HCT116 (cell line): ENCODE measurements around the gene CABLES1. TPM values are rescaled to one million over a fixed set of nuclear protein-coding genes. Genes with fewer than 3 reads are reported as not detected.

ENCODE experiments used
- ATAC-seq: fragments of 200-7000 bp; cut with Tn5 transposase; 2 replicates; pipeline ENCODE4 v1.9.1; 2020; ENCODE audit warnings: mild to moderate bottlenecking, moderate library complexity
- BruUV-seq: library from RNA; stranded (reverse); fragments of 400-500 nt; replicated peaks from 2 replicates; lab custom pipeline; 2021; lab: Mats Ljungman, UMichigan
- CTCF ChIA-PET: fragments of 300-600 bp; sonication (Branson Sonifier 250); formaldehyde crosslinking; loops from one replicate; lab custom pipeline; 2021; ENCODE audit warnings: antibody characterized with exemption; lab: Charles Lee
- POLR2A ChIA-PET: fragments of 300-600, 350-600 bp; sonication (Branson Sonifier 250); formaldehyde crosslinking; loops from one replicate; lab custom pipeline; 2021; ENCODE audit warnings: antibody characterized with exemption; lab: Charles Lee
- RAD21 ChIA-PET, 2 experiments: fragments of 300-600 bp; sonication (Branson Sonifier 250); formaldehyde crosslinking; loops; one replicate each; lab custom pipeline; 2023; ENCODE audit warnings: low total read pairs in 2 of 2; ENCODE audit not compliant: uncharacterized antibody in 2 of 2, unreplicated experiment in 2 of 2, low non-redundant PET in 1 of 2; lab: Charles Lee
- DNase-seq: peaks from one replicate; pipeline ENCODE4 v3.0.0-alpha.2; 2010; ENCODE audit warnings: low read depth, low spot score
- H2AFZ ChIP-seq: fragments of 200-600 bp; shearing (Covaris generic), sonication (generic); 2 replicates; pipeline ENCODE4 v1.6.1; 2017; ENCODE audit warnings: low read depth, mixed run types, mixed read lengths, antibody characterized with exemption, low read length; ENCODE audit not compliant: poor library complexity, severe bottlenecking
- H3K27ac ChIP-seq: 2 replicates; pipeline ENCODE4 v1.5.1; 2012; ENCODE audit warnings: low read depth, low read length
- H3K27me3 ChIP-seq: fragments of 200-600 bp; sonication (generic); 2 replicates; pipeline ENCODE4 v1.6.1; 2016; ENCODE audit warnings: mixed run types, low read length, mixed read lengths; ENCODE audit not compliant: insufficient read depth
- H3K36me3 ChIP-seq, 2 experiments: fragments of 200-500 bp in 1 of 2; fragments of 200-600 bp in 1 of 2; sonication (Bioruptor generic) in 1 of 2; sonication (generic) in 1 of 2; 2 replicates each; pipeline versions ENCODE4 v1.5.1 to v1.6.1; 2014 to 2016; ENCODE audit warnings: low read length in 2 of 2, inconsistent platforms in 1 of 2, mixed read lengths in 1 of 2, mixed run types in 1 of 2; ENCODE audit not compliant: insufficient read depth in 2 of 2, control insufficient read depth in 1 of 2
- H3K4me1 ChIP-seq, 2 experiments: fragments of 200-600 bp in 1 of 2; sonication (generic) in 1 of 2; 2 replicates each; pipeline versions ENCODE4 v1.5.1 to v1.6.1; 2012 to 2017; ENCODE audit warnings: low read length in 2 of 2, inconsistent platforms in 1 of 2, mild to moderate bottlenecking in 1 of 2, mixed read lengths in 1 of 2, mixed run types in 1 of 2, moderate library complexity in 1 of 2; ENCODE audit not compliant: insufficient read depth in 2 of 2, control insufficient read depth in 1 of 2
- H3K4me2 ChIP-seq: fragments of 200-600 bp; sonication (generic); 2 replicates; pipeline ENCODE4 v1.6.1; 2017; ENCODE audit warnings: mixed run types, low read length, mixed read lengths
- H3K4me3 ChIP-seq, 2 experiments: fragments of 200-600 bp in 1 of 2; sonication (generic) in 1 of 2; replicated peaks in 1 of 2; 2 replicates each; pipeline ENCODE4 v1.5.1; 2011 to 2016; ENCODE audit warnings: low read length in 2 of 2, control low read depth in 1 of 2, low read depth in 1 of 2, mild to moderate bottlenecking in 1 of 2, mixed read lengths in 1 of 2, mixed run types in 1 of 2
- H3K79me2 ChIP-seq: fragments of 200-600 bp; sonication (generic); 2 replicates; pipeline ENCODE4 v1.6.1; 2017; ENCODE audit warnings: mild to moderate bottlenecking, mixed run types, low read length, moderate library complexity, mixed read lengths; ENCODE audit not compliant: insufficient read depth
- H3K9ac ChIP-seq: fragments of 200-600 bp; sonication (generic); 2 replicates; pipeline ENCODE4 v1.6.1; 2016; ENCODE audit warnings: low read length, mixed read lengths
- H3K9me2 ChIP-seq: fragments of 200-600 bp; sonication (generic), shearing (Covaris generic); 2 replicates; pipeline ENCODE4 v1.6.1; 2017; ENCODE audit warnings: mixed run types, mild to moderate bottlenecking, moderate library complexity; ENCODE audit not compliant: insufficient read depth
- H3K9me3 ChIP-seq, 2 experiments: fragments of 200-500 bp in 1 of 2; fragments of 200-600 bp in 1 of 2; sonication (Bioruptor generic) in 1 of 2; sonication (generic) in 1 of 2; 2 replicates each; pipeline ENCODE4 v1.6.1; 2014 to 2017; ENCODE audit warnings: low read length in 2 of 2, mixed read lengths in 2 of 2, inconsistent platforms in 1 of 2, low read depth in 1 of 2, mild to moderate bottlenecking in 1 of 2, mixed run types in 1 of 2, moderate library complexity in 1 of 2; ENCODE audit not compliant: control insufficient read depth in 1 of 2, insufficient read depth in 1 of 2
- H4K20me1 ChIP-seq: fragments of 200-600 bp; sonication (generic), shearing (Covaris generic); 2 replicates; pipeline ENCODE4 v1.6.1; 2017; ENCODE audit warnings: mixed run types, mild to moderate bottlenecking, moderate library complexity; ENCODE audit not compliant: insufficient read depth
- EGR1 ChIP-seq: IDR thresholded peaks from 2 replicates; pipeline ENCODE4 v1.6.1; 2012; ENCODE audit warnings: low read depth
- ELF1 ChIP-seq: IDR thresholded peaks from 2 replicates; pipeline ENCODE4 v1.6.1; 2012; ENCODE audit warnings: low read depth, borderline replicate concordance
- EZH2 ChIP-seq: fragments of 200-600 bp; sonication (generic); IDR thresholded peaks from 2 replicates; pipeline ENCODE4 v1.6.1; 2017; ENCODE audit warnings: antibody characterized with exemption, mixed run types
- EZH2phosphoT487 ChIP-seq: fragments of 200-600 bp; IDR thresholded peaks from 2 replicates; pipeline ENCODE4 v1.6.1; 2018; ENCODE audit warnings: antibody characterized with exemption, borderline replicate concordance
- JUND ChIP-seq: IDR thresholded peaks from 2 replicates; pipeline ENCODE4 v1.6.1; 2012
- POLR2AphosphoS5 ChIP-seq: IDR thresholded peaks from 2 replicates; pipeline ENCODE4 v1.6.1; 2011; ENCODE audit warnings: mild to moderate bottlenecking, low read depth, low read length, moderate library complexity
- RAD21 ChIP-seq: IDR thresholded peaks from 2 replicates; pipeline ENCODE4 v1.6.1; 2012; ENCODE audit warnings: low read depth, mild to moderate bottlenecking
- SIN3A ChIP-seq: IDR thresholded peaks from 2 replicates; pipeline ENCODE4 v1.6.1; 2012; ENCODE audit warnings: low read depth
- SP1 ChIP-seq: IDR thresholded peaks from 2 replicates; pipeline ENCODE4 v1.6.1; 2012; ENCODE audit warnings: low read depth
- ZFX ChIP-seq: fragments of 450-650 bp; IDR thresholded peaks from 2 replicates; pipeline ENCODE4 v1.6.1; 2017
- ZNF274 ChIP-seq: fragments of 200-500 bp; sonication (Bioruptor generic); IDR thresholded peaks from 2 replicates; pipeline ENCODE4 v1.6.1; 2014; ENCODE audit warnings: mild to moderate bottlenecking, low read depth, low read length, inconsistent platforms
- intact Hi-C: fragments of 100-400 bp; cut with micrococcal nuclease; formaldehyde crosslinking; loops from 2 replicates; pipeline ENCODE4 v1.10.0; 2022
- total RNA-seq: library from RNA; stranded (reverse); gene quantifications from one replicate; pipeline ENCODE4 v1.2.1, GENCODE V29; 2021; ENCODE audit not compliant: unreplicated experiment
- TF ChIP-seq, protein P1 (sequence below): IDR thresholded peaks from 2 replicates; pipeline ENCODE4 v1.6.1; 2012; ENCODE audit warnings: low read depth

CABLES1 gene
- total RNA-seq, 1 experiment from 2014 or later = 7.7 TPM

DNA sequence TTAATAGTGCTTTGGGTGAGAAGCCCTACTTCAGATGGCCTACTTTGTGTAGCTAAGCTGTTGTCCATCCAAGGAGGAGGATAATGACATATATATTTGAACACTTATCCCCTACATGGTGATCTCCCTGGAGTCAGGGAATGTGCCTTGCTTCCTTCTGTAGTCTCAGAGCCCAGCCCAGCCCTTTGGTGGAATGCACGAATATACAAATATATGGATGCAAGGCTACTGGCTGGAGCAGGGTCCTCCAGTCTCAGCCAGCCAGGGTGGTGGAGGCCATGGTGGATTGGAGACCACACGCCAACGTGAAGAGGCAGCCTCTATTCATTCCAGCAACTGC is 167.2 kb downstream of the CABLES1 start:
- Histone ChIP-seq H2AFZ (no peak overlapping the region), H3K79me2 (no peaks in the 10 kb centered on the region), H3K4me1 (peaks cover 0 to 4% of the 10 kb centered on the region in 2 experiments; a peak in 2 of 4 replicates), H3K4me2 (no peak overlapping the region), H3K4me3 (no peak overlapping the region), H3K9me2 (no peaks in the 10 kb centered on the region), H4K20me1 (no peaks in the 10 kb centered on the region), H3K36me3 (no peaks in the 10 kb centered on the region), H3K9me3 (no peaks in the 10 kb centered on the region), H3K27me3 (no peaks in the 10 kb centered on the region), H3K27ac (no peak overlapping the region), H3K9ac (no peak overlapping the region)
- RAD21 ChIA-PET = no interaction called here
- CTCF ChIA-PET = no interaction called here
- BruUV-seq = no TSS peak
- TF ChIP-seq EGR1 (no peak), JUND (no peak), POLR2AphosphoS5 (no peak), ELF1 (no peak), RAD21 (no peak), ZNF274 (no peak), EZH2phosphoT487 (no peak), SIN3A (no peak), ZFX (no peak), EZH2 (no peak)
- DNase-seq = no peak
- intact Hi-C loops = no loop called here
- POLR2A ChIA-PET = no interaction called here
- no peak for ATAC-seq

DNA sequence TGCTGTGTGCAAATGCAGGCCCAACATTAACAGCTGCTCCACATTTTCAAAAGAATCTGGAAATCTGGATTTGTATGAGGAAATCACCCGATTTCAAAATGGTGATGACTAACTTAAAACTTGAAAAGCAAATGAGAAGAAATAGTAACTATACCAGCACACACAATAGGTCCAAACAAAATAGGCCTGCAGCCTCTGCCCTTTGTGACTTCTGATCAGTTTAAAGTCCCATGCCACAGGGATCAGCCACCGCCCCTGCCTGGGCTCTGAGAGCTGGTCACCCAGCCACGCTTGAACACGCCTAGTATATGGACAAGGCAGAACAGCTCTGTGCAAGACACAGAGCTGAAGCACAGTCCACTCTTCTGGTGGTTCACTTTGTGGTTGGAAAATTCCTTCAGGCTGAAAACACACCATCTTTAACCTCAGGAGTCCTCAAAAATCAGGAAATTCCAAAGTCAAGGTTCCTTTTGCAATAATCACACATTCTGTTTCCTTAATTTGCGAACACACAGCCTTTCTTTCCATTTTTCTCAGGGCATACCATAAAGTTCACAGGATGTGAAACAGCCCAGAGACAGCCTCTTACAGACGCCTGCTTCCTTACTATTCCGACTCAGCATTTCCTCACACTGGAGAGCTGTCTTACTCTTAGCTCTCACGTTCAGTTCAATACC is 167.7 kb downstream of the CABLES1 start:
- no peak overlapping the region for H2AFZ ChIP-seq
- CTCF ChIA-PET = no interaction called here
- intact Hi-C loops = no loop called here

More for the DNA sequence above, 167.7 kb downstream of the CABLES1 start:
- peaks cover 0 to 9% of the 10 kb centered on the region in 2 experiments; a peak in 2 of 4 replicates for H3K4me1 ChIP-seq
- H3K79me2 ChIP-seq = no peaks in the 10 kb centered on the region
- ATAC-seq (no peak), DNase-seq (no peak)
- H3K9ac ChIP-seq = no peak overlapping the region
- H3K9me2 ChIP-seq = no peaks in the 10 kb centered on the region
- no peaks in the 10 kb centered on the region for H3K36me3 ChIP-seq
- no peaks in the 10 kb centered on the region for H3K27me3 ChIP-seq
- TF ChIP-seq, protein P1, sequence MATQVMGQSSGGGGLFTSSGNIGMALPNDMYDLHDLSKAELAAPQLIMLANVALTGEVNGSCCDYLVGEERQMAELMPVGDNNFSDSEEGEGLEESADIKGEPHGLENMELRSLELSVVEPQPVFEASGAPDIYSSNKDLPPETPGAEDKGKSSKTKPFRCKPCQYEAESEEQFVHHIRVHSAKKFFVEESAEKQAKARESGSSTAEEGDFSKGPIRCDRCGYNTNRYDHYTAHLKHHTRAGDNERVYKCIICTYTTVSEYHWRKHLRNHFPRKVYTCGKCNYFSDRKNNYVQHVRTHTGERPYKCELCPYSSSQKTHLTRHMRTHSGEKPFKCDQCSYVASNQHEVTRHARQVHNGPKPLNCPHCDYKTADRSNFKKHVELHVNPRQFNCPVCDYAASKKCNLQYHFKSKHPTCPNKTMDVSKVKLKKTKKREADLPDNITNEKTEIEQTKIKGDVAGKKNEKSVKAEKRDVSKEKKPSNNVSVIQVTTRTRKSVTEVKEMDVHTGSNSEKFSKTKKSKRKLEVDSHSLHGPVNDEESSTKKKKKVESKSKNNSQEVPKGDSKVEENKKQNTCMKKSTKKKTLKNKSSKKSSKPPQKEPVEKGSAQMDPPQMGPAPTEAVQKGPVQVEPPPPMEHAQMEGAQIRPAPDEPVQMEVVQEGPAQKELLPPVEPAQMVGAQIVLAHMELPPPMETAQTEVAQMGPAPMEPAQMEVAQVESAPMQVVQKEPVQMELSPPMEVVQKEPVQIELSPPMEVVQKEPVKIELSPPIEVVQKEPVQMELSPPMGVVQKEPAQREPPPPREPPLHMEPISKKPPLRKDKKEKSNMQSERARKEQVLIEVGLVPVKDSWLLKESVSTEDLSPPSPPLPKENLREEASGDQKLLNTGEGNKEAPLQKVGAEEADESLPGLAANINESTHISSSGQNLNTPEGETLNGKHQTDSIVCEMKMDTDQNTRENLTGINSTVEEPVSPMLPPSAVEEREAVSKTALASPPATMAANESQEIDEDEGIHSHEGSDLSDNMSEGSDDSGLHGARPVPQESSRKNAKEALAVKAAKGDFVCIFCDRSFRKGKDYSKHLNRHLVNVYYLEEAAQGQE = no peak
- no peak for TF ChIP-seq EGR1
- TF ChIP-seq JUND = no peak
- no peak for TF ChIP-seq EZH2
- no peak for TF ChIP-seq SP1
- no peaks in the 10 kb centered on the region for H4K20me1 ChIP-seq
- no TSS peak for BruUV-seq
- no peaks in the 10 kb centered on the region for H3K9me3 ChIP-seq
- no peak overlapping the region for H3K27ac ChIP-seq
- POLR2A ChIA-PET = no interaction called here
- no peak overlapping the region for H3K4me2 ChIP-seq
- RAD21 ChIA-PET = no interaction called here
- no peak overlapping the region for H3K4me3 ChIP-seq
